HG03097 (cell line): ENCODE data around the gene LBHD2.
A peak's percentile ranks its signal among the peaks of the same experiment; 100 is the strongest.
"Not testable (repeated sequence)": the region's sequence is repeated elsewhere in the genome, so short reads cannot be mapped to it uniquely, and the experiment has no call there.

Source experiments
- ATAC-seq: cut with Tn5 transposase; IDR thresholded peaks from one replicate; pipeline ENCODE4 v1.9.1; 2021; ENCODE audit not compliant: unreplicated experiment, low FRiP score

Gene LBHD2

DNA sequence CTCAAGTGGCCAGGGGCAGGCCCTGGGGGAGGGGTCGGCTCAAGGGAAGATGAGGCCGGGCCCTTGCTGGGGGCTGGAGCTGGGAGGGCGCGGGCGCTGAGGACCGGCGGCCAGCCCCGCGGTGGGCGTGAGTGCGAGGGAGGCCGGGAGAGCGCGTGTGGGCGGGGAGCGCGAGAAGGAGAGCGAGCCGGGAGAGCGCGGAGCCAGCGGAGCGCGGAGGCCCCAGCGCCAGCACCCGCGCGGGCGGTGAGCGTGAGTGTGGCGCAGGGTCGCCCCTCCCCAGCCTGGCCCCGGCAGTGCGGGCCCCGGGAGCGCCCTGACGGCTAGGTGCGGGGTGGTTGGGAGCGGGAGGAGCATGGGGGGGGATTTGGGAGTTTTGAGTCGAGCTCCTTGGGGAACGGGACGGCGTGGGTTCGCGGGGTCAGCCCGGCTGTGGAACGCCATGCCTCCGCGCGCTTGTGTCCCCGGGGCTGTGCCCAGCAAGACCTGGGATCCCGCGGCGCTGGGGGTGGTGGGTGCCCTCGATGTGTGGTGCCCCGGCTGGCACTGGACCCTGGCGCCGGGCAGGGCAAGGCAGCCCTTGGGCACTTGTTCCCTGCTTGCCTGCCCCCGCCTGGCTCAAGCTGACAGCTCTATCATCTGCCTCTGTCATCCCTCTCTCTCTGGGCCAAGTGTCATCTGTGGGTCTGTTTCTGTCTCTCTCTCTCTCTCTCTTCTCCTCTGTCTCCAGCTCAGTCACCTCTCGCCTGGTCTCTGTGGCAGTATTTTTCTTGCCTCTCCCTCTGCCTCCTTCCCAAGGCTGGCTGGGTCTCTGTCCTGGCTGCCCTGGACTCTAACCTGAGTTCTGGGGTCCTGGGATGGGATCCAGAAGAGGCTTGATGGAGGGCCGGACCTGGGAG lies at the start of gene LBHD2:
Gene LBHD2, plus strand, starts transcription at position 190 of the 899 bp plus-strand sequence. CDS start 1,803 bp downstream, outside the sequence.
- ATAC-seq, result no peak

DNA sequence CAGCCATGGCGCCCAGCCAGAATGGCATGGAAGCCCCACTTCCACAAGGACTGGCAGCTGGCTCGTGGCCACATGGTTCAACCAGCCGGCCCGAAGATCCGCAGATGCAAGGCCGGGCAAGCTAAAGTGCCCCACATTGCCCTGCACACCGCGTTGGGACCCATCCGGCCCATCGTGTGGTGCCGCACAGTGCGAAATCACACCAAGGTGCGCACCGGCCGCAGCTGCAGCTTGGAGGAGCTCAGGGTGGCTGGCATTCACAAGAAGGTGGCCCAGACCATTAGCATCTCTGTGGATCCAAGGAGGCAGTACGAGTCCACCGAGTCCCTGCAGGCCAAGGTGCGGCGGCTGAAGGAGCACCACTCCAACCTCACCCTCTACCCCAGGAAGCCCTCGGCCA lies 42.5 kb upstream of the LBHD2 start:
- ATAC-seq, result no peak

DNA sequence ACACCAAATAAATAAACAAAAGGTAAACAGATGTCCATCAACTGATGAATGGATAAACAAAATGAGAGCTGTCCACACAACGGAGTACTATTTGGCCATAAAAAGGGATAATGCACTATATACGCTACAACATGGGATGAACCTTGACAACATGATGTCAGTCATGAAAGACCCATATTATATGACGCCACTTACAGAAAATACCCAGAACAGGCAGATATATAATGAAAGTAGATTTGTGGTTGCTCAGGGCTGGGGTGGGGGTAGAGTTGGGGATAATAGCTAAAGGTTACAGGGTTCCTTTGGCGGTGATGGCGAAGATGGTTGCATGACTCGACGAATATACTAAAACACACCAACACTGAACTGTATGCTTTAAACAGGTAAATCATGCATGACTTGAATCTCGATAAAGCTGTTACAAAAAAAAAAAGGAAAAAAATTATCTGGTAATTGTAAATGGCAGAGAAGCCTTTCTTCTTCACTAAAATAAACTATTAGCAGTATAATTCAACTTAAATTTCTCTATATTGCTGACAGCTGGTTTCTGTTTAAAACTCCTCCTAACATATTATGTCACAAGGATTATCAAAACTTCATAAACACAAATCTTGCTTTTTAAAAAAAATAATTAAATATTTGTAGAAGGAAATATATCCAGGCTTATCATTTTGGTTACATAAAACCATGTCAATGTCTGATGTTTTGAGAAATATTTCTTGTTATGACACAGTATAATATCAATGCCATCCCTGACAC lies 40.6 kb upstream of the LBHD2 start:
- no peak for ATAC-seq

DNA sequence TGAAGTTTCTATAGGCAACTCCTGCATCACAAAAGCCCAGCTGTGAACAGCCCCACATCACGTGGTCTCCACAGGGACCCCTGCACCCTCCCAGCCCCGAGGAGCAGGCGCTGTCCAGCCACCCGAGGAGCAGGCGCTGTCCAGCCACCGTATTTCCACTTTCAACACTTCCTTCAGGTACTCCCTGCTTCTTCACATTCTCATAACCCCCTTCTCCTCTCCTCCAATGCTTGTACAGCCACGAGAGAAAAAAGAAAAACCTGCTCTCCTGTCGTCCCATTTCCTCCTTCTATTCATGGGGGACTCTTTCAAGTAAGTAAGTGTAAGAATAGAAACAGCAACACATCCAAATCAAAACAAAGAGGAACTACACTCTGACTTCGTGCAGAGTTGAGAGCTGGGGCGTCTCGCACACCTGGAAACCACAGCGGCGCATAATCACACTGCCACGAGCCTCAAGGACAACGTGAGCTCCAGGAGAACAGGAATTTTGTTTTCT lies 38.6 kb upstream of the LBHD2 start:
- ATAC-seq, result no peak

DNA sequence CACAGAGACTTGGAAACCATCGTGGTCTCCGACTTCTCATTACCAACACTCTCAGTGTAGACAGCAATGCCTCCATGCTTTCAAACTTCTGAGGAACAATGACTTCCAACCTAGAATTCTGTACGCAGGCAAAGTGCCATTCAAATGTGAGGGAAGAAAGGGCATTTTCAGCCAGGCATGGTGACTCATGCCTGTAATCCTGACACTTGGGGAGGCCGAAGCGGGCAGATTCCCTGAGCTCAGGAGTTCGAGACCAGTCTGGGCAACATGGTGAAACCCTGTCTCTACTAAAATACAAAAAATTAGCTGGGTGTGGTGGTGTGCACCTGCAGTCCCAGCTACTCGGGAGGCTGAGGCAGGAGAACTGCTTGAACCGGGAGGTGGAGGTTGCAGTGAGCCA lies 36.6 kb upstream of the LBHD2 start:
- not testable (repeated sequence) for ATAC-seq

DNA sequence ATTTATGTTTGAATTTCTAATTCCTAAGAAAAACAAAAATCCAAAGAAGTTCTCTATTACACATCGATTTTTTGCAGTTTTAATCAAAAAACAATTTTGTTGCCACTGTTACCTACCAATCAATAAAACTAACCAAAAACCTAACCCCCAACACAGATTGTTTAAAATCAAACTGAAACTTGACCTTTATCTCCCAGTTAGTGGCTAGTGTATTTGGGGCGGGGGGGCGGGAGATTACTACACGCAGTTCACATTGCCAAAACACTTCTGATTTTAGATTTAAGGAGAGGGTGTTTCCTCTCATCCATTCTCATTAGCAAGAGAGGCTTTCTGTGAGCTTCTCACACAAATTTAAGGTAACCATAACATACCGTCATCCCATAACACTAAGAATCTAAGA lies 33.1 kb upstream of the LBHD2 start:
- ATAC-seq, result no peak

DNA sequence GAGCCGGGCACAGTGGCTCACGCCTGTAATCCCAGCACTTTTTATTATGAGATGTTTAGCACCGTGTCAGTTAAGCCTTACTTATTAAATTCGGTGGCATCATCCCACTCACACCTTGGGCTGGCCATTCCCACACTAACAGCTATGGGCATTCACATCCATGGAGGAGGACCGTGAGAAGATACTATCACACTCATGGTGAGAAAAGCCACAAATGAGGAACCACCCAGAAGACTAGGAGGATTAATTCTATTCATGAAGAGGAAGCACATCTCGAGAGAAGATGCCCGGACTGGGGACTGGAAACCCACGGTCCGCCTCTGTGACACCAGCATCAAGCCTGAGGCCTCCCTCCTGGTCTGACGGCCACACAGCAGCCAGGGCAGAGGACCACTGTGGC lies 31.6 kb upstream of the LBHD2 start:
- ATAC-seq, result no peak

DNA sequence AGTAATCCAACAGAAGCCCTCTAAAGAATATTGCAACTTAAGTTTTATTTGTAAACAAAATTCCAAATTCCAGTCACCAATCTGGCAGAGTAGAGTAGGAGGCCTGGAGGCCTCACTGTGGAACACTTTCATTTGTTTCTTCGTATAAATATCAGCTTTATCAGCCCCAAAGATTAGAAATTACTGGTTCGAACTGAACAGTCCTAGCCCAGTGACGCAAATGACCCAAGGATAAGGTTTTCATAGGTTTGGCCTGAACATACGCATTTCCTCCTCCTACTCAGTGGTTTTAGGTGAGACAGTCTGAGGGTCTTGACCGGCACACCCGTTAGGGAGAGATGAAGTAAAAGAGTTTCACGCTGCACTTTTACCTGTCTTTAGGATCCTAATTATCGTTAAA lies 28.3 kb upstream of the LBHD2 start:
- no peak for ATAC-seq

DNA sequence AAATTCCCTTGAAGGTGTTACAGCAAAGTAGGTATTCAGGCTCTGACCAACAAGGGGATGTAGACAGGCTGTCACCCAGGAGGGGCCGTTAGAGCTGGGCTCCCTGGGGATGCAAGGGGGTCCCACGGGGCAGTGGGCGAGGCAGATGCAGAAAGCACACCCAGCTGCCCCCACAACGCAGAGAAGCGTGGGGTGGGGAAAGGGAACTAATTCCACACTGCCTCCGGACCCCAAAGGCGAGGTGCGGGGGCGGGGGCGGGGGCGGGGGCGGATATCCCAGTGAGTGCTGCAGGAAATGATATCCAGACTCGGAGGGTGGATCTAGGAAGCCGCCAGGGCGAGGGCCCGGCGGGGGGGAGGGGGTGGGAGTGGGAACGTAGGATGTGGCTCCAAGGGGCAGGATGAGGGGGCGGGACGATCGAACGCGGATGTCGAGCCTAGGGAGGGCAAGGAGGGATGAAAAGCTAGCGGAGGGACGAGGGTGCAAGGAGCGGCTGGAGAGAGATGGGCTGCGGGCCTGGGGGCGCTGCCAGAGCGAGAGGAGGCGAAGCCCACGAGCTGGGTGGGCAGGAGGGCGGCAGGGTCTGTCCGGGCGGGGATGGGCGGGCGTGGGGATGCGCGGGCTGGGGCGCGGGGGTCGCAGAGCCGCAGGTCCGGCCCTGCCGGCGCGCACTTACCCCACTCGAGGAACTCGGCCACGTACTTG lies 27.5 kb upstream of the LBHD2 start:
- ATAC-seq, result no peak

DNA sequence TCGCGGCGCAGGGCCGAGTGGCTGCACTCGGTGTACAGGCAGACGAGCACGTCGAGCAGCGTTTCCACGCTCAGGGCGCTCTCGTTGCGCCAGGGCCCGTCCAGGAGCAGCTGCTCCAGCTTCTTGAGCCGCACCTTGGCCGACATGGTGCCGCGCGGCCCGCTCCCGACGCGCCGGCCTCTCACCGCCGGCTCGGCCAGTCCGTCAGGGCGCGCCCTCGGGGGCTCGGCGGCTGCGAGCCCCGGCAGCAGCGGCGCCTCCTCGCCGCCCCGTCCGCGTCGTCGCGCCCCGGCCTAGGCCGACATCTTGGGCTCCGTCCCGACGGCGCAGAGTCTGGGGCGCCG lies 27.0 kb upstream of the LBHD2 start:
- peak; percentile 22 for ATAC-seq

DNA sequence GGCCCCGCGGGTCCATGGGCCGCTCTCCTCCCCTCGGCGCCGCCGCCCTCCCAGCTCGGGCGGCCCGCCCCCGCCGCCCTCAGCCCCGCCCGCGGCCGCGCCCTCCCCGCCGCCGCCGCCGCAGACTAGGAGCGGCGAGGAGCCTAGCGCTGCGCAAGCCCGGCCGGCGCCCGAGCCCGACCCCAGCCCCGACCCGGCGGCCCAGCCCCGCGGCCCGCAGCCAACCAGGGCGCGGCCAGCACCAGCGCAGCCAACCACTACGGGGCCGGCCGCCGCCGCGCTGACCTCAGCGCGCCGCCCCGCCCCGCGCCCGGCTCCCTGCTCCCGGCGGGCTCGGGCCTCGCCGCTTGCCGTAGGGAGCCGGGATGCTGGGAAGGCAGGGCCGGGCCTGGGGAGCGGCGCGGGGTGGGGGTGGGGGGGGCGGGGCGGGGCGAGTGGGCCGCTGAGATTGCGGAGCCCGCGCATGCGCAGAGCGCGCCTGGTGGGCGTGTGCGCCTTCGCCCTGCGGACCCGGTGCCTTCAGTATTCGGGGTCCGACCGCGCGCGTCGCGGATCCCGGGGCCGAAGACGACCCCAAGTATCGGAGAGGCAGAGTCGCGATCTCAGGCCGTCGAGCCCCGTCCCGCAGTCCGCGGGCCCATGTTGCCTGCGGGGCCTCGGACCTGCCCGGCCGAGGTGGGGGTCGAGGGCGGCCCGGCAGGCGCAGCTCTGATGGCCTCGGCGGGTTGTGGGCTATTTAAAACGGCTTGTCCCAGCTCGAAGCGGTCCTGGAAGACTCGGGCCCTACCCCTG lies 26.4 kb upstream of the LBHD2 start, which contains the start of gene CDC42BPB:
Gene CDC42BPB, minus strand, starts transcription at position 178 of the 792 bp plus-strand sequence. CDS start 376 bp downstream, outside the sequence.
- peak; percentile 67 for ATAC-seq

DNA sequence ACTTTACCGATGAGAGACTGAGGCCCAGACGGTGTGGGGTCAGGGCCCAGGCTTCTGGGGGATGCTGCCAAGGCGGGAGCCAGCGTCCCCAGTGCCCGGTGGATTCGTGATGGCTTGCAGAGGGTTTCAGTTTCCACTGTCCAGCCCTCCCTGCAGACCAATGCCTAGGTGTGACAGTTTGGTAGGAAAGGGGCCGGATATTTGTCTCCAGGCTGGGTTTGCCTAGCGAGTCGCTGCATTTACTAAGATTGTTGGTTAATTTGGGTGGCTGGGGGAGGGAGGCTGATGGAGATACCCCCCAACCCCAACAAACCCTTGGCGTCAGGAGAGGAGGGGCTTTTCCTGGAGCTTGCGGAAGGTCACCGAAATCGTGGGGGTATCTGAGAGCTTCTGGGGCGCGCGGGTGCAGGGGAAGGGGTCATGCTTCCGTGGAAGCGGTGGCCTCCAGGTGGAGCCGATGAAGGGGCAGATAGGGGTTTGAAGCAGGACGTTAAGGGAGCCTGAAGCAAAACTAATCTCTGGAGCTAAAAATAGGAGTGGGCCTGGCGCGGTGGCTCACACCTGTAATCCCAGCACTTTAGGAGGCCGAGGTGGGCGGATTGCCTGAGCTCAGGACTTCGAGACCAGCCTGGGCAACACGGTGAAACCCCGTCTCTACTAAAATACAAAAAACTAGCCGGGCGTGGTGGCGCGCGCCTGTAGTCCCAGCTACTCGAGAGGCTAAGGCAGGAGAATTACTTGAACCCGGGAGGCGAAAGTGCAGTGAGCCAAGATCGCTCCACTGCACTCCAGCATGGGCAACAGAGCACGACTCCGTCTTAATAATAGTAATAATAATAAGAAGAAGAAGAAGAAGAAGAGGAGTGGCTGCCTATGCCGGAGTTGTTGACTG lies 25.6 kb upstream of the LBHD2 start:
- no peak for ATAC-seq

DNA sequence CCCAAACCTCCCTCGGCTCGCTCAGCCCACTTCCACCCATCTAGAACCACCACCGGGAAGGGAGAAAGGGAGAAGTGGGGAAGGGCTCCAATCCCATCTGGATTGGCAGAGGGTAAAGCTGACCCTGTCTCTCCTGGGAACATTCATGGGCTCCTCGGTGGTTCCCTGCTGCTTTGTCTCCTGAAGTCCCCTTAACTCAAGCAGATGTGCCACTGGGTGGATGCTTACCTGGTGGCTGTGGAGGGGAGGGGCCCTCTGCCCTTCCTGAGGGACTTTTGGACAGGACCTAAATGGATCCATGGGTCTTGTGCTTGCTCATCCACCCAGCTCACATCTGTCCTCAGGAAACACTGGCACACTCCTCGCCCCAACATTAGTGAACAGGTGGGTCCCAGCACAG lies 24.5 kb upstream of the LBHD2 start:
- no peak for ATAC-seq

DNA sequence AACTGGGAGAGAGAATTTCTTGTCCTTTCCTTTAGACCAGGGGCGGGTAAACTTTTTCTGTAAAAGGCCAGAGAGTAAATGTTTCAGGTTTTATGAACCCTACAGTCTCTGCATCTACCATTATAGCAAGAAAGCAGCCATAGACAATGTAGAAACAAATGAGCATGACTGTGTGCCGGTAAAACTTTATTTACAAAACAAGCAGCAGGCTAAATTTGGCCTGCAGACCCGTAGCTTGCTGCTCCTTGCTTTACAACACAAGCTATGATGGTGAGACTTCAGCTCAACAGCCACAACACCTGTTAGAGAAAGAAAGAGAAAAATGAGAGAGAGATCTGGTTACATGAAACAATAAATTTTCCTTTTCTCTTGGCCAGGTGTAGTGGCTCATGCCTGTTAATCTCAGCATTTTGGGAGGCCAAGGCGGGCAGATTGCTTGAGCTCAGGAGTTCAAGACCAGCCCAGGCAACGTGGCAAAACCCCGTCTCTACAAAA lies 22.5 kb upstream of the LBHD2 start:
- no peak for ATAC-seq

DNA sequence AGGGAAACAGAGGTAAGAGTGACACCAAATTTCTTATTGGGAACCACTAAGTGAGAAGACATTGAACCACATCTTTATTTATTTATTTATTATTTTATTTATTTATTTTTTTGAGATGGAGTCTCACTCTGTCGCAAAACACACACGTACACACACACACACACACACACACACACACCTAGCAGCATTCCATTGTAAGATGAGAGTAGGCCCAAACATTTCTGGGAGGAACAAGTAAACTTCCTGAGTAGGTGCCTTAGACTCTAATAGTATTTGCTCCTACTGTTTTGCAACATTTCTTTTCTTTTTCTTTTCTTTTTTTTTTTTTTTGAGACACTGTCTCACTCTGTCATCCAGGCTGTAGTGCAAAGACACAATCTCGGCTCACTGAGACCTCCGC lies 19.6 kb upstream of the LBHD2 start:
- ATAC-seq, result no peak

DNA sequence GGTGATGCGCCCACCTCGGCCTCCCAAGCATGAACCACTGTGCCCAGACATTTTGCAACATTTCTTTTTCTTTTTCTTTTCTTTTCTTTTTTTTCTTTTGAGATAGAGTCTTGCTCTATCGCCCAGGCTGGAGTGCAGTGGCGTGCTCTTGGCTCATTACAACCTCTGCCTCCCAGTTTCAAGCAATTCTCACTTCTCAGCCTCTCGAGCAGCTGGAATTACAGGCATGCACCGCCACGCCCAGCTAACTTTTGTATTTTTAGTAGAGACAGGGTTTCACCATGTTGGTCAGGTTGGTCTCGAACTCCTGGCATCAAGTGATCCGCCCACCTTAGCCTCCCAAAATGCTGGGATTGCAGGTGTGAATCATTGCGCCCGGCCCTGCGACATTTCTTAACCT lies 19.0 kb upstream of the LBHD2 start:
- ATAC-seq, result no peak

DNA sequence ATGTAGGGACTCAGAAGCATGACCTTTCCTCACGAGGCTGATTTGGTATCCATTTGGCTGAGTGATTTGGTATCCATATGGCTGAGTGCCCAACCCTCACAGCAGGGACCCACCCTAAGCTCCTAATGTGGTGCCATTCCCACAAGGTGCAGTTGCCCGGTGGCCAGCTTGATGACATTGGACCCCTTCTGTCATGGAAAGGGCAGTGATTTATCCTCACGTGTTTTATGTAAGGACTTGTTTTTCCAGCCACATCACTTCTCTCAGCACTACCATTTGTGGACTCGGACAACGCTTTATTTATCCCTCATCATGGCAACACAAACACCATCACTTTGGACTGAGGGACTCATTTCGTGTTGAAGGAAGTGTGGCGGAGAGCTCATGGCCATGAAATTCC lies 18.1 kb upstream of the LBHD2 start:
- ATAC-seq, result no peak

DNA sequence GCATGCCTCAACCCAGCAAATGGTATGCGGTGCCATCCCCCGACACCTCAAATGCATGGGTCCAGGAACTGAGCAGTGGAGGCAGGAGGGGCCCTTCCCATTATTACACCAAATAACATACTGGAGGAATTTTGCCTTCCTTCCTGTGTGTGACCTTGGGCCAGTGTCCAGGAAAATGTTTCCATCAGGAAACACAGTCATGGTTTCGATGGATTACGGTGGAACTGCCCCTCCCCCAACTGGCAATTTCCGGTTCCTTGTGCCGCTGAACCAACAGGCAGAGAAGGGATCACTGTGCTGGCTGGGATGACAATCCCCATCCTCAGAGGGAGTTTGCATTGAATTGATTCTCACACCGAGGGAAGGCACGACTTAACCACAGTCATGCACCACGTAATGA lies 17.6 kb upstream of the LBHD2 start:
- no peak for ATAC-seq
